GM10266 (cell line): Measurements from ENCODE around the gene HSP90AB1.
A peak's percentile ranks its signal among the peaks of the same experiment; 100 is the strongest.

Experiments used
- DNase-seq: peaks from one replicate; pipeline ENCODE4 v3.0.0; 2012; ENCODE audit errors: extremely low spot score
- CTCF ChIP-seq: IDR thresholded peaks from 2 replicates; pipeline ENCODE4 v1.5.1; 2012; ENCODE audit warnings: mild to moderate bottlenecking, low read depth; ENCODE audit not compliant: control insufficient read depth, insufficient read depth; ENCODE audit errors: missing control alignments

The HSP90AB1 gene

GRCh38 chr6:44232676-44233566 lies 14.0 kb upstream of the HSP90AB1 start:
- no peak for DNase-seq
- no peak for TF ChIP-seq CTCF

GRCh38 chr6:44233567-44234100 lies 13.3 kb upstream of the HSP90AB1 start:
- no peak for DNase-seq
- TF ChIP-seq CTCF, result no peak

- peak; percentile 73 for TF ChIP-seq CTCF
- peak; percentile 71 for DNase-seq
These were observed 12.5 kb upstream of the HSP90AB1 start for GRCh38 chr6:44234101-44235025.

GRCh38 chr6:44235269-44235668 lies 11.6 kb upstream of the HSP90AB1 start:
- DNase-seq, result no peak
- TF ChIP-seq CTCF, result no peak

- no peak for DNase-seq
- TF ChIP-seq CTCF, result no peak
These were observed 10.9 kb upstream of the HSP90AB1 start for GRCh38 chr6:44235891-44236516.

- TF ChIP-seq CTCF, result no peak
- DNase-seq, result peak; percentile 78
These were observed 9.7 kb upstream of the HSP90AB1 start for GRCh38 chr6:44237021-44237812.
